HCT116 (cell line): ENCODE data around the gene TOLLIP.

Experiments used
- ELF1 ChIP-seq: IDR thresholded peaks from 2 replicates; pipeline ENCODE4 v1.6.1; 2012; ENCODE audit warnings: low read depth, borderline replicate concordance
- EZH2 ChIP-seq: fragments of 200-600 bp; sonication (generic); IDR thresholded peaks from 2 replicates; pipeline ENCODE4 v1.6.1; 2017; ENCODE audit warnings: antibody characterized with exemption, mixed run types
- POLR2A ChIP-seq: IDR thresholded peaks from 2 replicates; pipeline ENCODE4 v1.7.0; 2011; ENCODE audit warnings: borderline replicate concordance; ENCODE audit not compliant: insufficient read depth, insufficient read length; ENCODE audit errors: extremely low read depth
- POLR2AphosphoS5 ChIP-seq: IDR thresholded peaks from 2 replicates; pipeline ENCODE4 v1.6.1; 2011; ENCODE audit warnings: mild to moderate bottlenecking, low read depth, low read length, moderate library complexity
- RAD21 ChIP-seq: IDR thresholded peaks from 2 replicates; pipeline ENCODE4 v1.6.1; 2012; ENCODE audit warnings: low read depth, mild to moderate bottlenecking
- SP1 ChIP-seq: IDR thresholded peaks from 2 replicates; pipeline ENCODE4 v1.6.1; 2012; ENCODE audit warnings: low read depth
- TCF7L2 ChIP-seq: IDR thresholded peaks from 2 replicates; pipeline ENCODE4 v1.7.0; 2011; ENCODE audit warnings: borderline replicate concordance, inconsistent platforms; ENCODE audit not compliant: insufficient read depth, insufficient read length; ENCODE audit errors: extremely low read depth
- YY1 ChIP-seq: IDR thresholded peaks from 2 replicates; pipeline ENCODE4 v1.6.1; 2011; ENCODE audit warnings: low read length, low read depth, moderate library complexity, mild to moderate bottlenecking; ENCODE audit not compliant: insufficient replicate concordance; ENCODE audit errors: extremely low read depth
- ZNF274 ChIP-seq: fragments of 200-500 bp; sonication (Bioruptor generic); IDR thresholded peaks from 2 replicates; pipeline ENCODE4 v1.6.1; 2014; ENCODE audit warnings: mild to moderate bottlenecking, low read depth, low read length, inconsistent platforms
- TF ChIP-seq, protein P1 (sequence below), 3 experiments: fragments of 200-600 bp in 1 of 3; sonication (generic) in 1 of 3; IDR thresholded peaks in 2 of 3; conservative IDR thresholded peaks in 1 of 3; 2 replicates each; pipeline ENCODE4 v1.5.1; 2012 to 2017; ENCODE audit warnings: low read depth in 2 of 3, low read length in 2 of 3, antibody characterized with exemption in 1 of 3, borderline replicate concordance in 1 of 3, control low read depth in 1 of 3, mild to moderate bottlenecking in 1 of 3, mixed read lengths in 1 of 3, mixed run types in 1 of 3, moderate library complexity in 1 of 3; ENCODE audit not compliant: insufficient read depth in 1 of 3
- TF ChIP-seq, protein P2 (sequence below): IDR thresholded peaks from 2 replicates; pipeline ENCODE4 v1.6.1; 2012

DNA sequence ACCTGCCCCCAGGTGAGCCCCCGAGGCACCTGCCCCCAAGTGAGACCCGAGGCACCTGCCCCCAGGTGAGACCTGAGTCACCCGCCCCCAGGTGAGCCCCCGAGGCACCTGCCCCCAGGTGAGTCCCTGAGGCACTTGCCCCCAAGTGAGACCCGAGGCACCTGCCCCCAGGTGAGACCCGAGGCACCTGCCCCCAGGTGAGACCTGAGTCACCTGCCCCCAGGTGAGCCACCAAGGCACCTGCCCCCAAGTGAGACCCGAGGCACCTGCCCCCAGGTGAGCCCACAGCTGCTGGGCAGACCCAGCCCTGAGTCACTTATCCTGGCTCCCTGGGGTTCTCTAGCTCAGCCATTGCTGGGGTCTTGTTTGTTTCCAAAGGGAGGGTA lies 50.4 kb downstream of the TOLLIP start:
- TF ChIP-seq, protein P1, sequence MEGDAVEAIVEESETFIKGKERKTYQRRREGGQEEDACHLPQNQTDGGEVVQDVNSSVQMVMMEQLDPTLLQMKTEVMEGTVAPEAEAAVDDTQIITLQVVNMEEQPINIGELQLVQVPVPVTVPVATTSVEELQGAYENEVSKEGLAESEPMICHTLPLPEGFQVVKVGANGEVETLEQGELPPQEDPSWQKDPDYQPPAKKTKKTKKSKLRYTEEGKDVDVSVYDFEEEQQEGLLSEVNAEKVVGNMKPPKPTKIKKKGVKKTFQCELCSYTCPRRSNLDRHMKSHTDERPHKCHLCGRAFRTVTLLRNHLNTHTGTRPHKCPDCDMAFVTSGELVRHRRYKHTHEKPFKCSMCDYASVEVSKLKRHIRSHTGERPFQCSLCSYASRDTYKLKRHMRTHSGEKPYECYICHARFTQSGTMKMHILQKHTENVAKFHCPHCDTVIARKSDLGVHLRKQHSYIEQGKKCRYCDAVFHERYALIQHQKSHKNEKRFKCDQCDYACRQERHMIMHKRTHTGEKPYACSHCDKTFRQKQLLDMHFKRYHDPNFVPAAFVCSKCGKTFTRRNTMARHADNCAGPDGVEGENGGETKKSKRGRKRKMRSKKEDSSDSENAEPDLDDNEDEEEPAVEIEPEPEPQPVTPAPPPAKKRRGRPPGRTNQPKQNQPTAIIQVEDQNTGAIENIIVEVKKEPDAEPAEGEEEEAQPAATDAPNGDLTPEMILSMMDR (IDR thresholded peaks at IDR 0.05 in 2 of 3, conservative IDR thresholded peaks at IDR 0.05 in 1 of 3; ENCODE audit: borderline replicate concordance in 1 of 3, insufficient read depth in 1 of 3, low read depth in 2 of 3, low read length in 2 of 3), result no peak
- TF ChIP-seq RAD21 (no peak), ZNF274 (no peak), YY1 (no peak), POLR2A (no peak), TCF7L2 (no peak), EZH2 (no peak), SP1 (no peak), POLR2AphosphoS5 (no peak), ELF1 (no peak)
- TF ChIP-seq, protein P2, sequence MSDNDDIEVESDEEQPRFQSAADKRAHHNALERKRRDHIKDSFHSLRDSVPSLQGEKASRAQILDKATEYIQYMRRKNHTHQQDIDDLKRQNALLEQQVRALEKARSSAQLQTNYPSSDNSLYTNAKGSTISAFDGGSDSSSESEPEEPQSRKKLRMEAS, result no peak
